ENCODE results near the gene ST8SIA6.

DNA sequence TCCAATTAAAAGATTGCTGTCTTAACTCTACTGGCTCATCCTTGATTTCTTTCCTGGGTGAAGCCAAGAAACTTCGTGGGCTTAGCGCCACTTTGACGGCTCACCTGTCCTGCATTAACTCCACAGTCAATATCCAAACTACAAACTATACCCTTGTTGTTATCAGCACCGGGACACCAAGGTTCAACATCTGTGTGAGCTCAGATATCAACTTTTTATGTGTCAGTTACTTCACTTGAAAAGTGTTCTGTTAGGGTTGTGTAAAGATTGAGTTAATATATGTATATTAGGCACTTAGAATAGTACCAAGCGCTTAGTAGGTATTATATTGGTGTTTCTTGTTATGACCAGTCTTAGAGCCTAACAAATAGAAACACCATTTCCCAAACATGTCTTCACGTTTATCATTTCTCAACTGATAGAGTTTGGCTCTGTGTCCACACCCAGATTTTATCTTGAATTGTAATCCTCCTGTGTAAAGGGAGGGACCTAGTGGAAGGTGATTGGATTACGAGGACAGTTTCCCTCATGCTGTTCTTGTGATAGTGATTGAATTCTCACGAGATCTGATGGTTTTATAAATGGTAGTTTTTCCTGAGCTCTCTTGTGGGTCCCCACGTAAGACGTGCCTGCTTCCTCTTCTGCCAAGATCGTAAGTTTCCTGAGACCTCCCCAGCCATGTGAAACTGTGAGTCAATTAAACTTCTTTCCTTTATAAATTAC lies 19.0 kb upstream of the ST8SIA6 start:
- TF ChIP-seq ZNF768 (tag by site-specific recombination; IDR thresholded peaks at IDR 0.05) (no peak), YY2 (tag by site-specific recombination; IDR thresholded peaks at IDR 0.05) (no peak), ZNF311 (tag by site-specific recombination; IDR thresholded peaks at IDR 0.05; ENCODE audit: borderline replicate concordance) (no peak), ZNF221 (tag by site-specific recombination; IDR thresholded peaks at IDR 0.05; ENCODE audit: borderline replicate concordance) (no peak), KLF16 (tag by site-specific recombination; IDR thresholded peaks at IDR 0.05) (no peak)
- TF ChIP-seq, protein P1, sequence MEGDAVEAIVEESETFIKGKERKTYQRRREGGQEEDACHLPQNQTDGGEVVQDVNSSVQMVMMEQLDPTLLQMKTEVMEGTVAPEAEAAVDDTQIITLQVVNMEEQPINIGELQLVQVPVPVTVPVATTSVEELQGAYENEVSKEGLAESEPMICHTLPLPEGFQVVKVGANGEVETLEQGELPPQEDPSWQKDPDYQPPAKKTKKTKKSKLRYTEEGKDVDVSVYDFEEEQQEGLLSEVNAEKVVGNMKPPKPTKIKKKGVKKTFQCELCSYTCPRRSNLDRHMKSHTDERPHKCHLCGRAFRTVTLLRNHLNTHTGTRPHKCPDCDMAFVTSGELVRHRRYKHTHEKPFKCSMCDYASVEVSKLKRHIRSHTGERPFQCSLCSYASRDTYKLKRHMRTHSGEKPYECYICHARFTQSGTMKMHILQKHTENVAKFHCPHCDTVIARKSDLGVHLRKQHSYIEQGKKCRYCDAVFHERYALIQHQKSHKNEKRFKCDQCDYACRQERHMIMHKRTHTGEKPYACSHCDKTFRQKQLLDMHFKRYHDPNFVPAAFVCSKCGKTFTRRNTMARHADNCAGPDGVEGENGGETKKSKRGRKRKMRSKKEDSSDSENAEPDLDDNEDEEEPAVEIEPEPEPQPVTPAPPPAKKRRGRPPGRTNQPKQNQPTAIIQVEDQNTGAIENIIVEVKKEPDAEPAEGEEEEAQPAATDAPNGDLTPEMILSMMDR (tag by site-specific recombination; IDR thresholded peaks at IDR 0.05) = no peak

All from HEK293 (cell line).